Thoracic aorta (tissue), 2 donors: ENCODE measurements around the gene THBS1. TPM values are rescaled to one million over a fixed set of nuclear protein-coding genes. Genes with fewer than 3 reads are reported as not detected.

Experiments
- ATAC-seq: fragments of 150-250 bp; one replicate; pipeline ENCODE4 v1.8.0; 2017; ENCODE audit warnings: low read depth; ENCODE audit not compliant: insufficient number of reproducible peaks, low FRiP score
- DNase-seq: peaks from one replicate; pipeline ENCODE4 v3.0.0-alpha.2; 2020; ENCODE audit warnings: low spot score
- H3K27ac ChIP-seq, 2 donors: fragments of 200-600 bp; sonication (generic); 1 replicate in 1 of 2; 2 replicates in 1 of 2; pipeline ENCODE4 v1.5.1; 2016; ENCODE audit warnings: mild to moderate bottlenecking in 2 of 2, moderate library complexity in 2 of 2
- H3K27me3 ChIP-seq: fragments of 200-600 bp; sonication (generic); replicated peaks from 2 replicates; pipeline ENCODE4 v1.6.0; 2016; ENCODE audit warnings: mild to moderate bottlenecking; ENCODE audit not compliant: insufficient read depth
- H3K36me3 ChIP-seq: fragments of 200-600 bp; sonication (generic); one replicate; pipeline ENCODE4 v1.5.1; 2016
- H3K4me1 ChIP-seq, 2 donors: fragments of 200-600 bp; sonication (generic); 1 replicate in 1 of 2; 2 replicates in 1 of 2; pipeline versions ENCODE4 v1.5.1 to v1.6.0; 2016; ENCODE audit warnings: low read depth in 2 of 2, mild to moderate bottlenecking in 1 of 2; ENCODE audit not compliant: control insufficient read depth in 1 of 2
- H3K4me3 ChIP-seq: fragments of 200-600 bp; sonication (generic); 2 replicates; pipeline ENCODE4 v1.5.1; 2016; ENCODE audit warnings: mild to moderate bottlenecking
- H3K9me3 ChIP-seq: fragments of 200-600 bp; sonication (generic); 2 replicates; pipeline ENCODE4 v1.5.1; 2016
- total RNA-seq, 2 donors: library from RNA; depleted of rRNA; stranded (reverse); fragments of >200 nt; gene quantifications; one replicate each; pipeline versions ENCODE4 v1.1.0 to v1.2.3, GENCODE V29; 2016
- TF ChIP-seq, protein P1 (sequence below): fragments of 200-600 bp; sonication (generic); IDR thresholded peaks from one replicate; pipeline ENCODE4 v1.5.1; 2019; ENCODE audit warnings: antibody characterized with exemption

THBS1 gene
- total RNA-seq, 2 donors from 2014 or later, result 868 to 1,389 TPM

DNA sequence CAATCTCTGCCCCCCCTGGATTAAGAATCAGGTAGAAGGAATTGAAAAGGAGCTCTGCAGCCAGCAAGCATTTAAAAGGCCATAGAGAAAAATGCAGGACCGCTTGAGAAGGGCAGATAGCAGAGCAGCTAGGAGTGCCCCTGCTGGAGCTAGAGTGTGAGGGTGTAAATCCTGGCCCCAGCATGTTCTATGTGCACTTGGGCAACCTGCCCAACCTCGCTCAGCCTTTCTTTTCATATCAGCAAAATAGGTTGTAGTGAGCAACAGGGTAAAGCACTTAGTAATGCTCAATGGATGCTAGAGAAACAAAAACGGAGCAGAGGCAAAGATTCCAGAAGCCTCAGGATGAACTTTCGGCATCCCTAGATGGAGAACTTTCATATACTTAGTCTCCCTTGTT is 25.0 kb upstream of the THBS1 start:
- DNase-seq (no peak), ATAC-seq (no peak)
- no peaks in the 10 kb centered on the region for H3K4me1 ChIP-seq
- TF ChIP-seq, protein P1, sequence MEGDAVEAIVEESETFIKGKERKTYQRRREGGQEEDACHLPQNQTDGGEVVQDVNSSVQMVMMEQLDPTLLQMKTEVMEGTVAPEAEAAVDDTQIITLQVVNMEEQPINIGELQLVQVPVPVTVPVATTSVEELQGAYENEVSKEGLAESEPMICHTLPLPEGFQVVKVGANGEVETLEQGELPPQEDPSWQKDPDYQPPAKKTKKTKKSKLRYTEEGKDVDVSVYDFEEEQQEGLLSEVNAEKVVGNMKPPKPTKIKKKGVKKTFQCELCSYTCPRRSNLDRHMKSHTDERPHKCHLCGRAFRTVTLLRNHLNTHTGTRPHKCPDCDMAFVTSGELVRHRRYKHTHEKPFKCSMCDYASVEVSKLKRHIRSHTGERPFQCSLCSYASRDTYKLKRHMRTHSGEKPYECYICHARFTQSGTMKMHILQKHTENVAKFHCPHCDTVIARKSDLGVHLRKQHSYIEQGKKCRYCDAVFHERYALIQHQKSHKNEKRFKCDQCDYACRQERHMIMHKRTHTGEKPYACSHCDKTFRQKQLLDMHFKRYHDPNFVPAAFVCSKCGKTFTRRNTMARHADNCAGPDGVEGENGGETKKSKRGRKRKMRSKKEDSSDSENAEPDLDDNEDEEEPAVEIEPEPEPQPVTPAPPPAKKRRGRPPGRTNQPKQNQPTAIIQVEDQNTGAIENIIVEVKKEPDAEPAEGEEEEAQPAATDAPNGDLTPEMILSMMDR, result no peak
- H3K27me3 ChIP-seq, result no peaks in the 10 kb centered on the region
- no peak overlapping the region for H3K4me3 ChIP-seq
- no peak overlapping the region for H3K27ac ChIP-seq
- H3K9me3 ChIP-seq, result no peaks in the 10 kb centered on the region
- no peaks in the 10 kb centered on the region for H3K36me3 ChIP-seq

DNA sequence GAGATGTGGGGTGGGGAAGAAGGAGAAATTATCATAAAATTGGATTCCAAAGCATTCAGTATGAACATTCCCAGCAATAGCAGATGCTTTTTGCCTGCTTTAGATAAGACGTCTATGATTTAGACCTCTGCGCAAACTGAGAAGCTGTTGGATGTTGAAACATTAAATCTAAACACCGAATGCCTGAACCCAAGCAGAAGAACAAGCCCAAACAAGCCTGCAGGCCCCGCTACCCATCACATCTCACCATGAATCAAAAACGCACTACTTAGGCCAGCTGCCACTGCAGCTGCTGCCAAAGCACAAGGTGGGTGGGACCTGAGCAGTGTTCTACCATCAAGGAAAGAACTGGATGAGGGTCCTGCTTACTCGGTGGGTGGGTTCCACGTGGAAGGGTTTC is 24.4 kb upstream of the THBS1 start:
- Histone ChIP-seq H3K27ac (no peak overlapping the region), H3K36me3 (no peaks in the 10 kb centered on the region), H3K9me3 (no peaks in the 10 kb centered on the region), H3K27me3 (no peaks in the 10 kb centered on the region), H3K4me3 (no peak overlapping the region), H3K4me1 (no peaks in the 10 kb centered on the region)
- DNase-seq (no peak), ATAC-seq (no peak)
- TF ChIP-seq, protein P1, result no peak

DNA sequence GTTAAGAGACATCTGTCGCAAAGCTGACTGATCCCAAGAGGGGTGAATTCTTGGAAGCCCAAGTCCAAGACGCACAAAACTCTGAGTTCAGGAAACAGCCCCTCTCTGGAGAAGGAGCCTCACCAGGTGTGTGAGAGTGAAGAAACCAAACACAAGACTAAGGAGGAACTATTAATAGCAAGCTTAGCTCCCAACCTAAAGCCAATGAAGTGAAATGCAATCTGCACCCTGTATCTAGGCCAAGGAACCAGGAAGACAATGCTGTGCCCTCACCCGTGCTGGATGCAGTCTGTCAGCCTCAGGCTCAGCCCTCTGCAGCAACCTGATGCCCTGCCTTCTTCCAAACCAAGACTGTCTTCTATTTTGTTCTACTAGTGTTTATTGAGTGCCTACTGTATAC is 22.5 kb upstream of the THBS1 start:
- DNase-seq, result no peak
- TF ChIP-seq, protein P1, result no peak
- no peaks in the 10 kb centered on the region for H3K36me3 ChIP-seq
- no peaks in the 10 kb centered on the region for H3K4me1 ChIP-seq
- no peak overlapping the region for H3K4me3 ChIP-seq
- no peak for ATAC-seq
- H3K27me3 ChIP-seq, result no peaks in the 10 kb centered on the region
- H3K27ac ChIP-seq, result no peak overlapping the region
- H3K9me3 ChIP-seq, result no peaks in the 10 kb centered on the region

DNA sequence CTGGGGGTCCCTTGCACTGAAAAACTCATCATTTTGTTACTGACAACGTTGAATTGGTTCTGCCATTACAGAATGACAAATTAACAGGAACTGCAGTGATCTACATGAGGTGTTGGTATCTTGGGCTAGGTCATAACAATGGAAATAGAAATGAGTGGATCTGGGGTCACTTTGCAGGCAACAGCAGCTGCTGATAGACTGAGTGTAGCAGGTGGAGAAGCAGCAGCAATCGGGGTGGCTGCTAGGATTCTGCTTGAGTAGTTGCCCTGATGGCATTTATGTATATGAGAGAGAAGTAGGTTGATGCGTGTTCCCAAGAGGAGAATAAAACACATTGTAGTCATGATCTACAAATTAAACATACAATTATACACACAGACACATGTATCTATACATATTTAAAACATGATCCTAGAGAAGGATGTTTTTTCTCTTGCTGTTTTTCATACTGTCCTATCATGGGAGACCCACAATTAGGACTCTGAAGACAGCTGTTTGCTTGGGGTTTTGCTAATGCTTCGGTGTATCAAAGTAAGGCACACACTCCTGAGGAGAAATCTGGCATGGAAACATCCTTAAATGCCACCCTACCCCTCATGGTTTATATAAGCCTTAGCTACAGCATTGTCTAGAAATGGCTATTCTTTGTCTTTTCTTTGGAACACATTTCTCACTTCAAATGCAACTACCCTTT is 15.8 kb upstream of the THBS1 start:
- H3K36me3 ChIP-seq, result no peaks in the 10 kb centered on the region
- TF ChIP-seq, protein P1, result no peak
- H3K9me3 ChIP-seq, result no peaks in the 10 kb centered on the region
- no peaks in the 10 kb centered on the region for H3K27me3 ChIP-seq
- DNase-seq (no peak), ATAC-seq (no peak)
- H3K27ac ChIP-seq, result no peak overlapping the region
- no peaks in the 10 kb centered on the region for H3K4me1 ChIP-seq
- no peak overlapping the region for H3K4me3 ChIP-seq

DNA sequence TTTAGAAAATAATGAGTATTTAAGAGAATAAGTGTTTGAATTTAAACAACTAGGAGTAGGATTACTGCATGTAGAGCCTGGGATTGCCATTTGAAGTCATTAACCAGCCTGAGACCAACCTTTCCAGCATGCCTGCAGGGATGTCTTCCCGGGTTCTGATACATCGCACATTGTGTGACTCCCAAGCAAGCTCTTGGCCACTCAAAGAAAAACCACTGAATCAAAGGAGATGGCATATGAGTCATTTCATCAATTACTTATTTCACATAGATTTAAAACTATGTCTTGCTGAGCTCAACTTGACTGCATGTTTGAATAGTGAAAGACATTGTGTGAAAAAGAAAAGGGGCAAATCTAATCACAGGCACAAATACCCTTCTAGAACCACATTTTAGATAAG is 15.0 kb upstream of the THBS1 start:
- Histone ChIP-seq H3K4me1 (no peaks in the 10 kb centered on the region), H3K36me3 (no peaks in the 10 kb centered on the region), H3K9me3 (no peaks in the 10 kb centered on the region), H3K4me3 (no peak overlapping the region), H3K27me3 (no peaks in the 10 kb centered on the region), H3K27ac (no peak overlapping the region)
- DNase-seq (no peak), ATAC-seq (no peak)
- TF ChIP-seq, protein P1, result no peak
